Activated gamma-delta T cell treated with Interleukin-2 at 50 U/mL for 16 hours (primary cell): ENCODE measurements around the gene CSNK1G3.
"Not testable (repeated sequence)": the region's sequence is repeated elsewhere in the genome, so short reads cannot be mapped to it uniquely, and the experiment has no call there.

Experiments
- DNase-seq: peaks from one replicate; pipeline ENCODE4 v3.0.0-alpha.2; 2020

CSNK1G3 gene

GRCh38 chr5:123511648-123512605, at the start of gene CSNK1G3:
Gene CSNK1G3, plus strand, starts transcription at chr5:123512177. Its CDS starts 33,487 bp downstream, at chr5:123545664.
- DNase-seq = peak; percentile 88

GRCh38 chr5:123466839-123467238, 45.1 kb upstream of the CSNK1G3 start:
- not testable (repeated sequence) for DNase-seq

- DNase-seq = no peak
Observed at GRCh38 chr5:123471385-123471784, 40.6 kb upstream of the CSNK1G3 start.

GRCh38 chr5:123472150-123472924, 39.6 kb upstream of the CSNK1G3 start:
- no peak for DNase-seq

- no peak for DNase-seq
Observed at GRCh38 chr5:123474228-123474627, 37.7 kb upstream of the CSNK1G3 start.

GRCh38 chr5:123476731-123477130, 35.2 kb upstream of the CSNK1G3 start:
- DNase-seq = no peak

GRCh38 chr5:123478546-123478945, 33.4 kb upstream of the CSNK1G3 start:
- DNase-seq = no peak

- DNase-seq = no peak
Observed at GRCh38 chr5:123482258-123482657, 29.7 kb upstream of the CSNK1G3 start.

- DNase-seq = no peak
Observed at GRCh38 chr5:123483446-123484077, 28.4 kb upstream of the CSNK1G3 start.

- no peak for DNase-seq
Observed at GRCh38 chr5:123485275-123485674, 26.7 kb upstream of the CSNK1G3 start.

GRCh38 chr5:123486951-123487655, 24.9 kb upstream of the CSNK1G3 start:
- DNase-seq = no peak

GRCh38 chr5:123490974-123491373, 21.0 kb upstream of the CSNK1G3 start:
- no peak for DNase-seq

GRCh38 chr5:123495211-123495610, 16.8 kb upstream of the CSNK1G3 start:
- not testable (repeated sequence) for DNase-seq

GRCh38 chr5:123496892-123497291, 15.1 kb upstream of the CSNK1G3 start:
- DNase-seq = no peak

- DNase-seq = no peak
Observed at GRCh38 chr5:123500471-123500870, 11.5 kb upstream of the CSNK1G3 start.

GRCh38 chr5:123502120-123502519, 9.9 kb upstream of the CSNK1G3 start:
- DNase-seq = no peak

GRCh38 chr5:123503299-123503698, 8.7 kb upstream of the CSNK1G3 start:
- DNase-seq = no peak

GRCh38 chr5:123505633-123506032, 6.3 kb upstream of the CSNK1G3 start:
- no peak for DNase-seq

GRCh38 chr5:123508441-123508840, 3.5 kb upstream of the CSNK1G3 start:
- DNase-seq = no peak

GRCh38 chr5:123511290-123511647, 708 bp upstream of the CSNK1G3 start:
- DNase-seq = no peak

- peak; percentile 32 for DNase-seq
Observed at GRCh38 chr5:123512611-123513461, 859 bp downstream of the CSNK1G3 start.
